HCT116 (cell line): Measurements from ENCODE around the gene TMEM217. TPM values are rescaled to one million over a fixed set of nuclear protein-coding genes. Genes with fewer than 3 reads are reported as not detected.

Experiments
- ATAC-seq: fragments of 200-7000 bp; cut with Tn5 transposase; 2 replicates; pipeline ENCODE4 v1.9.1; 2020; ENCODE audit warnings: mild to moderate bottlenecking, moderate library complexity
- BruUV-seq: library from RNA; stranded (reverse); fragments of 400-500 nt; replicated peaks from 2 replicates; lab custom pipeline; 2021; lab: Mats Ljungman, UMichigan
- CTCF ChIA-PET: fragments of 300-600 bp; sonication (Branson Sonifier 250); formaldehyde crosslinking; loops from one replicate; lab custom pipeline; 2021; ENCODE audit warnings: antibody characterized with exemption; lab: Charles Lee
- POLR2A ChIA-PET: fragments of 300-600, 350-600 bp; sonication (Branson Sonifier 250); formaldehyde crosslinking; loops from one replicate; lab custom pipeline; 2021; ENCODE audit warnings: antibody characterized with exemption; lab: Charles Lee
- RAD21 ChIA-PET, 2 experiments: fragments of 300-600 bp; sonication (Branson Sonifier 250); formaldehyde crosslinking; loops; one replicate each; lab custom pipeline; 2023; ENCODE audit warnings: low total read pairs in 2 of 2; ENCODE audit not compliant: uncharacterized antibody in 2 of 2, unreplicated experiment in 2 of 2, low non-redundant PET in 1 of 2; lab: Charles Lee
- DNase-seq: peaks from one replicate; pipeline ENCODE4 v3.0.0-alpha.2; 2010; ENCODE audit warnings: low read depth, low spot score
- H2AFZ ChIP-seq: fragments of 200-600 bp; shearing (Covaris generic), sonication (generic); 2 replicates; pipeline ENCODE4 v1.6.1; 2017; ENCODE audit warnings: low read depth, mixed run types, mixed read lengths, antibody characterized with exemption, low read length; ENCODE audit not compliant: poor library complexity, severe bottlenecking
- H3K27ac ChIP-seq: 2 replicates; pipeline ENCODE4 v1.5.1; 2012; ENCODE audit warnings: low read depth, low read length
- H3K27me3 ChIP-seq: fragments of 200-600 bp; sonication (generic); 2 replicates; pipeline ENCODE4 v1.6.1; 2016; ENCODE audit warnings: mixed run types, low read length, mixed read lengths; ENCODE audit not compliant: insufficient read depth
- H3K36me3 ChIP-seq, 2 experiments: fragments of 200-500 bp in 1 of 2; fragments of 200-600 bp in 1 of 2; sonication (Bioruptor generic) in 1 of 2; sonication (generic) in 1 of 2; 2 replicates each; pipeline versions ENCODE4 v1.5.1 to v1.6.1; 2014 to 2016; ENCODE audit warnings: low read length in 2 of 2, inconsistent platforms in 1 of 2, mixed read lengths in 1 of 2, mixed run types in 1 of 2; ENCODE audit not compliant: insufficient read depth in 2 of 2, control insufficient read depth in 1 of 2
- H3K4me1 ChIP-seq, 2 experiments: fragments of 200-600 bp in 1 of 2; sonication (generic) in 1 of 2; 2 replicates each; pipeline versions ENCODE4 v1.5.1 to v1.6.1; 2012 to 2017; ENCODE audit warnings: low read length in 2 of 2, inconsistent platforms in 1 of 2, mild to moderate bottlenecking in 1 of 2, mixed read lengths in 1 of 2, mixed run types in 1 of 2, moderate library complexity in 1 of 2; ENCODE audit not compliant: insufficient read depth in 2 of 2, control insufficient read depth in 1 of 2
- H3K4me2 ChIP-seq: fragments of 200-600 bp; sonication (generic); 2 replicates; pipeline ENCODE4 v1.6.1; 2017; ENCODE audit warnings: mixed run types, low read length, mixed read lengths
- H3K4me3 ChIP-seq, 2 experiments: fragments of 200-600 bp in 1 of 2; sonication (generic) in 1 of 2; replicated peaks in 1 of 2; 2 replicates each; pipeline ENCODE4 v1.5.1; 2011 to 2016; ENCODE audit warnings: low read length in 2 of 2, control low read depth in 1 of 2, low read depth in 1 of 2, mild to moderate bottlenecking in 1 of 2, mixed read lengths in 1 of 2, mixed run types in 1 of 2
- H3K79me2 ChIP-seq: fragments of 200-600 bp; sonication (generic); 2 replicates; pipeline ENCODE4 v1.6.1; 2017; ENCODE audit warnings: mild to moderate bottlenecking, mixed run types, low read length, moderate library complexity, mixed read lengths; ENCODE audit not compliant: insufficient read depth
- H3K9ac ChIP-seq: fragments of 200-600 bp; sonication (generic); 2 replicates; pipeline ENCODE4 v1.6.1; 2016; ENCODE audit warnings: low read length, mixed read lengths
- H3K9me2 ChIP-seq: fragments of 200-600 bp; sonication (generic), shearing (Covaris generic); 2 replicates; pipeline ENCODE4 v1.6.1; 2017; ENCODE audit warnings: mixed run types, mild to moderate bottlenecking, moderate library complexity; ENCODE audit not compliant: insufficient read depth
- H3K9me3 ChIP-seq, 2 experiments: fragments of 200-500 bp in 1 of 2; fragments of 200-600 bp in 1 of 2; sonication (Bioruptor generic) in 1 of 2; sonication (generic) in 1 of 2; 2 replicates each; pipeline ENCODE4 v1.6.1; 2014 to 2017; ENCODE audit warnings: low read length in 2 of 2, mixed read lengths in 2 of 2, inconsistent platforms in 1 of 2, low read depth in 1 of 2, mild to moderate bottlenecking in 1 of 2, mixed run types in 1 of 2, moderate library complexity in 1 of 2; ENCODE audit not compliant: control insufficient read depth in 1 of 2, insufficient read depth in 1 of 2
- H4K20me1 ChIP-seq: fragments of 200-600 bp; sonication (generic), shearing (Covaris generic); 2 replicates; pipeline ENCODE4 v1.6.1; 2017; ENCODE audit warnings: mixed run types, mild to moderate bottlenecking, moderate library complexity; ENCODE audit not compliant: insufficient read depth
- CBX3 ChIP-seq: IDR thresholded peaks from 2 replicates; pipeline ENCODE4 v1.6.1; 2012; ENCODE audit warnings: low read depth
- EGR1 ChIP-seq: IDR thresholded peaks from 2 replicates; pipeline ENCODE4 v1.6.1; 2012; ENCODE audit warnings: low read depth
- ELF1 ChIP-seq: IDR thresholded peaks from 2 replicates; pipeline ENCODE4 v1.6.1; 2012; ENCODE audit warnings: low read depth, borderline replicate concordance
- EZH2phosphoT487 ChIP-seq: fragments of 200-600 bp; IDR thresholded peaks from 2 replicates; pipeline ENCODE4 v1.6.1; 2018; ENCODE audit warnings: antibody characterized with exemption, borderline replicate concordance
- FOSL1 ChIP-seq: IDR thresholded peaks from 2 replicates; pipeline ENCODE4 v1.6.1; 2012; ENCODE audit warnings: low read depth
- POLR2A ChIP-seq: IDR thresholded peaks from 2 replicates; pipeline ENCODE4 v1.7.0; 2011; ENCODE audit warnings: borderline replicate concordance; ENCODE audit not compliant: insufficient read depth, insufficient read length; ENCODE audit errors: extremely low read depth
- POLR2AphosphoS5 ChIP-seq: IDR thresholded peaks from 2 replicates; pipeline ENCODE4 v1.6.1; 2011; ENCODE audit warnings: mild to moderate bottlenecking, low read depth, low read length, moderate library complexity
- RAD21 ChIP-seq: IDR thresholded peaks from 2 replicates; pipeline ENCODE4 v1.6.1; 2012; ENCODE audit warnings: low read depth, mild to moderate bottlenecking
- SIN3A ChIP-seq: IDR thresholded peaks from 2 replicates; pipeline ENCODE4 v1.6.1; 2012; ENCODE audit warnings: low read depth
- SP1 ChIP-seq: IDR thresholded peaks from 2 replicates; pipeline ENCODE4 v1.6.1; 2012; ENCODE audit warnings: low read depth
- SRF ChIP-seq: IDR thresholded peaks from 2 replicates; pipeline ENCODE4 v1.6.1; 2012; ENCODE audit warnings: low read depth
- YY1 ChIP-seq: IDR thresholded peaks from 2 replicates; pipeline ENCODE4 v1.6.1; 2011; ENCODE audit warnings: low read length, low read depth, moderate library complexity, mild to moderate bottlenecking; ENCODE audit not compliant: insufficient replicate concordance; ENCODE audit errors: extremely low read depth
- ZFX ChIP-seq: fragments of 450-650 bp; IDR thresholded peaks from 2 replicates; pipeline ENCODE4 v1.6.1; 2017
- intact Hi-C: fragments of 100-400 bp; cut with micrococcal nuclease; formaldehyde crosslinking; loops from 2 replicates; pipeline ENCODE4 v1.10.0; 2022
- total RNA-seq: library from RNA; stranded (reverse); gene quantifications from one replicate; pipeline ENCODE4 v1.2.1, GENCODE V29; 2021; ENCODE audit not compliant: unreplicated experiment
- TF ChIP-seq, protein P1 (sequence below): IDR thresholded peaks from 2 replicates; pipeline ENCODE4 v1.6.1; 2012
- TF ChIP-seq, protein P2 (sequence below): IDR thresholded peaks from 2 replicates; pipeline ENCODE4 v1.6.1; 2012; ENCODE audit warnings: low read depth
- TF ChIP-seq, protein P3 (sequence below): IDR thresholded peaks from 2 replicates; pipeline ENCODE4 v1.6.1; 2011; ENCODE audit warnings: mild to moderate bottlenecking, low read length, moderate library complexity; ENCODE audit not compliant: insufficient replicate concordance; ENCODE audit errors: extremely low read depth
- TF ChIP-seq, protein P4 (sequence below): IDR thresholded peaks from 2 replicates; pipeline ENCODE4 v1.6.1; 2012

The TMEM217 gene
- total RNA-seq, 1 experiment from 2014 or later = 0.98 TPM

DNA sequence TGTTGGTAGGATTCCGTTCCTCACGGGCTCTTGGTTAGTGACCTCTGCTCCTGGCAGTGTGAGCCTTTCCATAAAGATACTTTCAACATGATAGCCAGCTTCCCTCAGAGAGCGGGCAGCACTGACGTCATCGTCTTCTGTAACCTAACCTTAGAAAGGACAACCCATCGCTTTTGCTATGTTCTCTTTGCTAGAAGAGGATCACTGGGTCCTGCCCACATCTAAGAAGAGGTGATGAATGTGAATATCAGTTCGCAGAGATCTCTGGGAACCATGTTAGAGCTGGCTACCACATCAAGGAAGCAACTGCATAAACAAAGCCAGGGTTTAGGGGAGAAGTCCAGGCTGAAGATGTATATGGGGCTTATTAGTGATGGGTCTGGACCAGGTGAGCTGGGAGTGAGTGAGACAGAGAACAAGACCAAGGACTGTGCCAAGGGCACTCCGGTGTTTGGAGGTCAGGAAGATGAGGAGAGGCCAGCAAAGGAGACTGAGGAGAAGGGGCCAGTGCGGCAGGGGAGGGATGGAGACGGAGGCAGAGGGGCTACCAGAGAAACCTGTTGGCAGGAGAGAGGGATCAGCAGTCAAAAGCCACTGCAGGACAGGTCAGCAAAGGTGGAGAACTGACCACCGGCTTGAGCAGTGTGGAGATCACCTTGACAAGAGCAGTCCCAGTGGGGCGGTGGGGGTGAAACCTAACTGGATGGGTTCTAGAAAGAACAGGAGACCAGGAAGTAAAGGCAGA is 48.3 kb downstream of the TMEM217 start:
- Histone ChIP-seq H2AFZ (no peak overlapping the region), H3K36me3 (no peaks in the 10 kb centered on the region), H3K9me3 (no peaks in the 10 kb centered on the region), H3K27ac (no peak overlapping the region), H3K9ac (no peak overlapping the region), H3K79me2 (no peaks in the 10 kb centered on the region), H3K4me1 (peaks cover 4 to 20% of the 10 kb centered on the region in 2 experiments; a peak in 3 of 4 replicates), H4K20me1 (no peaks in the 10 kb centered on the region), H3K9me2 (no peaks in the 10 kb centered on the region), H3K27me3 (no peaks in the 10 kb centered on the region), H3K4me2 (no peak overlapping the region), H3K4me3 (no peak overlapping the region)
- DNase-seq (no peak), ATAC-seq (no peak)
- TF ChIP-seq, protein P1, sequence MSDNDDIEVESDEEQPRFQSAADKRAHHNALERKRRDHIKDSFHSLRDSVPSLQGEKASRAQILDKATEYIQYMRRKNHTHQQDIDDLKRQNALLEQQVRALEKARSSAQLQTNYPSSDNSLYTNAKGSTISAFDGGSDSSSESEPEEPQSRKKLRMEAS = no peak
- no peak for TF ChIP-seq EGR1
- no peak for TF ChIP-seq ELF1
- no peak for TF ChIP-seq SP1
- no peak for TF ChIP-seq CBX3
- TF ChIP-seq POLR2AphosphoS5 = no peak
- TF ChIP-seq POLR2A = no peak
- TF ChIP-seq, protein P2, sequence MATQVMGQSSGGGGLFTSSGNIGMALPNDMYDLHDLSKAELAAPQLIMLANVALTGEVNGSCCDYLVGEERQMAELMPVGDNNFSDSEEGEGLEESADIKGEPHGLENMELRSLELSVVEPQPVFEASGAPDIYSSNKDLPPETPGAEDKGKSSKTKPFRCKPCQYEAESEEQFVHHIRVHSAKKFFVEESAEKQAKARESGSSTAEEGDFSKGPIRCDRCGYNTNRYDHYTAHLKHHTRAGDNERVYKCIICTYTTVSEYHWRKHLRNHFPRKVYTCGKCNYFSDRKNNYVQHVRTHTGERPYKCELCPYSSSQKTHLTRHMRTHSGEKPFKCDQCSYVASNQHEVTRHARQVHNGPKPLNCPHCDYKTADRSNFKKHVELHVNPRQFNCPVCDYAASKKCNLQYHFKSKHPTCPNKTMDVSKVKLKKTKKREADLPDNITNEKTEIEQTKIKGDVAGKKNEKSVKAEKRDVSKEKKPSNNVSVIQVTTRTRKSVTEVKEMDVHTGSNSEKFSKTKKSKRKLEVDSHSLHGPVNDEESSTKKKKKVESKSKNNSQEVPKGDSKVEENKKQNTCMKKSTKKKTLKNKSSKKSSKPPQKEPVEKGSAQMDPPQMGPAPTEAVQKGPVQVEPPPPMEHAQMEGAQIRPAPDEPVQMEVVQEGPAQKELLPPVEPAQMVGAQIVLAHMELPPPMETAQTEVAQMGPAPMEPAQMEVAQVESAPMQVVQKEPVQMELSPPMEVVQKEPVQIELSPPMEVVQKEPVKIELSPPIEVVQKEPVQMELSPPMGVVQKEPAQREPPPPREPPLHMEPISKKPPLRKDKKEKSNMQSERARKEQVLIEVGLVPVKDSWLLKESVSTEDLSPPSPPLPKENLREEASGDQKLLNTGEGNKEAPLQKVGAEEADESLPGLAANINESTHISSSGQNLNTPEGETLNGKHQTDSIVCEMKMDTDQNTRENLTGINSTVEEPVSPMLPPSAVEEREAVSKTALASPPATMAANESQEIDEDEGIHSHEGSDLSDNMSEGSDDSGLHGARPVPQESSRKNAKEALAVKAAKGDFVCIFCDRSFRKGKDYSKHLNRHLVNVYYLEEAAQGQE = no peak
- TF ChIP-seq, protein P3, sequence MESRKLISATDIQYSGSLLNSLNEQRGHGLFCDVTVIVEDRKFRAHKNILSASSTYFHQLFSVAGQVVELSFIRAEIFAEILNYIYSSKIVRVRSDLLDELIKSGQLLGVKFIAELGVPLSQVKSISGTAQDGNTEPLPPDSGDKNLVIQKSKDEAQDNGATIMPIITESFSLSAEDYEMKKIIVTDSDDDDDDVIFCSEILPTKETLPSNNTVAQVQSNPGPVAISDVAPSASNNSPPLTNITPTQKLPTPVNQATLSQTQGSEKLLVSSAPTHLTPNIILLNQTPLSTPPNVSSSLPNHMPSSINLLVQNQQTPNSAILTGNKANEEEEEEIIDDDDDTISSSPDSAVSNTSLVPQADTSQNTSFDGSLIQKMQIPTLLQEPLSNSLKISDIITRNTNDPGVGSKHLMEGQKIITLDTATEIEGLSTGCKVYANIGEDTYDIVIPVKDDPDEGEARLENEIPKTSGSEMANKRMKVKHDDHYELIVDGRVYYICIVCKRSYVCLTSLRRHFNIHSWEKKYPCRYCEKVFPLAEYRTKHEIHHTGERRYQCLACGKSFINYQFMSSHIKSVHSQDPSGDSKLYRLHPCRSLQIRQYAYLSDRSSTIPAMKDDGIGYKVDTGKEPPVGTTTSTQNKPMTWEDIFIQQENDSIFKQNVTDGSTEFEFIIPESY = no peak
- TF ChIP-seq, protein P4, sequence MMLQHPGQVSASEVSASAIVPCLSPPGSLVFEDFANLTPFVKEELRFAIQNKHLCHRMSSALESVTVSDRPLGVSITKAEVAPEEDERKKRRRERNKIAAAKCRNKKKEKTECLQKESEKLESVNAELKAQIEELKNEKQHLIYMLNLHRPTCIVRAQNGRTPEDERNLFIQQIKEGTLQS = no peak
- TF ChIP-seq ZFX = no peak
- no peak for TF ChIP-seq SIN3A
- no peak for TF ChIP-seq EZH2phosphoT487
- no peak for TF ChIP-seq SRF
- TF ChIP-seq RAD21 = no peak
- TF ChIP-seq YY1 = no peak
- TF ChIP-seq FOSL1 = no peak
- RAD21 ChIA-PET = interaction anchor here (0.6 to 1.8 kb wide), 15 partner anchors 12 to 192 kb away, joined by 3 to 16 read pairs (median 5); no protein-coding TSS in a partner anchor
- POLR2A ChIA-PET = interaction anchor here (0.7 to 1.3 kb wide), 6 partner anchors 180 to 192 kb away, joined by 3 to 7 read pairs (median 4); no protein-coding TSS in a partner anchor
- no TSS peak for BruUV-seq
- intact Hi-C loops = loop anchor here (1.0 to 10.0 kb wide), 5 partner anchors 37 to 322 kb away; partner anchors contain the start of gene C6orf89
- CTCF ChIA-PET = interaction anchor here (0.7 to 14.5 kb wide), 26 partner anchors 9 to 595 kb away, joined by 3 to 331 read pairs (median 4); partner anchors contain the start of genes C6orf89 and MTCH1
